K562 (cell line): ENCODE measurements around the gene DBNDD1. TPM values are rescaled to one million over a fixed set of nuclear protein-coding genes. Genes with fewer than 3 reads are reported as not detected.

Experiments
- ATAC-seq: fragments of 200-7000 bp; cut with Tn5 transposase; 3 replicates; pipeline ENCODE4 v1.9.1; 2020; ENCODE audit warnings: moderate library complexity
- BruUV-seq: library from RNA; stranded (reverse); fragments of 400-500 nt; replicated peaks from 2 replicates; lab custom pipeline; 2021; lab: Mats Ljungman, UMichigan
- CTCF ChIA-PET: fragments of 300-600 bp; formaldehyde crosslinking; extraction: SDS; loops from one replicate; lab custom pipeline; 2021; ENCODE audit warnings: low intra/inter-chr PET ratio; lab: Yijun Ruan, JAX
- POLR2A ChIA-PET: fragments of 300-600, 350-650 bp; sonication (Branson Sonifier 250); formaldehyde crosslinking; extraction: SDS; loops from one replicate; lab custom pipeline; 2021; ENCODE audit warnings: antibody characterized with exemption, inconsistent platforms; lab: Yijun Ruan, JAX
- DNase-seq, 4 experiments: peaks; one replicate each; pipeline versions ENCODE4 v3.0.0 to v3.0.0-alpha.2; 2011 to 2018; ENCODE audit warnings: low spot score in 3 of 4, mixed read lengths in 3 of 4; ENCODE audit errors: extremely low read depth in 1 of 4
- FAIRE-seq: peaks from 2 replicates; lab custom pipeline; 2011; peaks lifted over from hg19 to GRCh38; lab: Jason Lieb, UNC
- H2AFZ ChIP-seq: 2 replicates; pipeline ENCODE4 v1.6.0; 2011; ENCODE audit warnings: low read depth, low read length, control low read depth, inconsistent platforms
- H3K27ac ChIP-seq: fragments of 200-600 bp; 3 replicates; pipeline ENCODE4 v1.8.0; 2011; ENCODE audit warnings: low read depth, mild to moderate bottlenecking, control low read depth, inconsistent platforms, low read length, moderate library complexity, mixed read lengths; ENCODE audit errors: extremely low read depth
- H3K27me3 ChIP-seq, 2 experiments: fragments of 300-600 bp in 1 of 2; 2 replicates in 1 of 2; 3 replicates in 1 of 2; pipeline versions ENCODE4 v1.6.0 to v1.8.0; 2011; ENCODE audit warnings: inconsistent platforms in 2 of 2, low read length in 2 of 2, mild to moderate bottlenecking in 1 of 2, mixed read lengths in 1 of 2, moderate library complexity in 1 of 2; ENCODE audit not compliant: control insufficient read depth in 2 of 2, insufficient read depth in 2 of 2
- H3K36me3 ChIP-seq: fragments of 300-600 bp; 3 replicates; pipeline ENCODE4 v1.8.0; 2011; ENCODE audit warnings: mild to moderate bottlenecking, low read length, inconsistent platforms; ENCODE audit not compliant: control insufficient read depth, insufficient read depth
- H3K4me1 ChIP-seq, 2 experiments: fragments of 200-600 bp in 1 of 2; replicated peaks in 1 of 2; 2 replicates in 1 of 2; 3 replicates in 1 of 2; pipeline versions ENCODE4 v1.5.1 to v1.8.0; 2011; ENCODE audit warnings: inconsistent platforms in 2 of 2, low read length in 2 of 2, mild to moderate bottlenecking in 1 of 2, mixed read lengths in 1 of 2, moderate library complexity in 1 of 2; ENCODE audit not compliant: control insufficient read depth in 2 of 2, insufficient read depth in 2 of 2
- H3K4me2 ChIP-seq: 2 replicates; pipeline ENCODE4 v1.6.1; 2011; ENCODE audit warnings: low read length, control low read depth, inconsistent platforms, mixed read lengths; ENCODE audit not compliant: insufficient read depth
- H3K4me3 ChIP-seq: fragments of 200-600 bp; sonication (generic), shearing (Covaris generic); 2 replicates; pipeline ENCODE4 v1.5.1; 2016; ENCODE audit warnings: control low read depth, inconsistent platforms
- H3K79me2 ChIP-seq: fragments of 200-600 bp; 3 replicates; pipeline ENCODE4 v1.8.0; 2011; ENCODE audit warnings: low read length, inconsistent platforms; ENCODE audit not compliant: control insufficient read depth, insufficient read depth
- H3K9ac ChIP-seq, 2 experiments: 2 replicates each; pipeline versions ENCODE4 v1.6.0 to v1.6.1; 2011; ENCODE audit warnings: low read depth in 2 of 2, low read length in 2 of 2, control low read depth in 1 of 2, inconsistent platforms in 1 of 2, mild to moderate bottlenecking in 1 of 2, mixed read lengths in 1 of 2; ENCODE audit not compliant: insufficient read depth in 1 of 2
- H3K9me1 ChIP-seq: one replicate; pipeline ENCODE4 v1.6.0; 2011; ENCODE audit warnings: inconsistent platforms, mild to moderate bottlenecking, low read length, moderate library complexity; ENCODE audit not compliant: control insufficient read depth, insufficient read depth
- H3K9me3 ChIP-seq: replicated peaks from 2 replicates; pipeline ENCODE4 v1.5.1; 2011; ENCODE audit warnings: low read depth, low read length, inconsistent platforms; ENCODE audit not compliant: control insufficient read depth, insufficient read depth
- H4K20me1 ChIP-seq: replicated peaks from 2 replicates; pipeline ENCODE4 v1.6.1; 2011; ENCODE audit warnings: low read length, inconsistent platforms, mixed read lengths; ENCODE audit not compliant: control insufficient read depth, insufficient read depth
- BCL6 ChIP-seq: fragments of 250-450 bp; sonication (Bioruptor Pico); IDR thresholded peaks from 2 replicates; pipeline ENCODE4 v1.4.0; 2020
- NFIX ChIP-seq: fragments of 250-450 bp; sonication (Bioruptor Pico); IDR thresholded peaks from 2 replicates; pipeline ENCODE4 v1.4.0; 2020; ENCODE audit warnings: low read depth, mild to moderate bottlenecking, moderate library complexity
- NONO ChIP-seq, 2 experiments: fragments of 200-400 bp in 1 of 2; fragments of 450-650 bp in 1 of 2; formaldehyde crosslinking in 1 of 2; IDR thresholded peaks; 2 replicates each; pipeline ENCODE4 v1.6.1; 2017; ENCODE audit warnings: low read depth in 2 of 2, mild to moderate bottlenecking in 2 of 2, moderate library complexity in 2 of 2, low read length in 1 of 2
- SNRNP70 ChIP-seq: fragments of 200-400 bp; formaldehyde crosslinking; optimal IDR thresholded peaks from 2 replicates; pipeline ENCODE3; 2017; ENCODE audit warnings: low read depth, low read length
- TAF15 ChIP-seq: fragments of 200-400 bp; formaldehyde crosslinking; IDR thresholded peaks from 2 replicates; pipeline ENCODE4 v1.6.1; 2017; ENCODE audit warnings: mild to moderate bottlenecking, low read depth, low read length, moderate library complexity
- TBL1XR1 ChIP-seq, 2 experiments: IDR thresholded peaks; 2 replicates each; pipeline ENCODE4 v1.6.1; 2012; ENCODE audit warnings: improper control_type of control experiment in 2 of 2, low read length in 2 of 2, mild to moderate bottlenecking in 1 of 2
- YY1 ChIP-seq, 3 experiments: IDR thresholded peaks; 2 replicates each; pipeline ENCODE4 v1.6.1; 2011; ENCODE audit warnings: low read length in 2 of 3, mild to moderate bottlenecking in 2 of 3, moderate library complexity in 2 of 3, borderline replicate concordance in 1 of 3, control low read depth in 1 of 3, low read depth in 1 of 3; ENCODE audit not compliant: insufficient read depth in 3 of 3, insufficient replicate concordance in 2 of 3, control insufficient read depth in 1 of 3, insufficient read length in 1 of 3; ENCODE audit errors: extremely low read depth in 1 of 3
- WGBS: fragments of 100-300 bp; shearing (Covaris generic); methylation state at CpG from one replicate; pipeline ENCODE4 v1.1.6; 2016; ENCODE audit warnings: low coverage, mixed read lengths; ENCODE audit not compliant: insufficient coverage; ENCODE audit errors: missing lambda C conversion rate; 5-methylcytosine and 5-hydroxymethylcytosine counted together
- in situ Hi-C: fragments of 300-500 bp; cut with MboI; formaldehyde crosslinking; loops from 4 replicates; pipeline ENCODE4 v1.15.0; 2018; ENCODE audit warnings: inconsistent platforms, mixed read lengths
- intact Hi-C: fragments of 100-400 bp; cut with micrococcal nuclease; formaldehyde crosslinking; loops from 2 replicates; pipeline ENCODE4 v1.14.2; 2022
- polyA plus RNA-seq, 8 experiments: library from polyadenylated mRNA; depleted of rRNA in 4 of 8; stranded (reverse) in 5 of 8; unstranded in 3 of 8; fragments of >200 nt; fragmentation: Nextera tagmentation in 2 of 8; fragmentation: Illumina TruSeq in 1 of 8; extraction: Ambion mirVana in 2 of 8; extraction: Trizol in 1 of 8; gene quantifications; 2 replicates each; pipeline versions ENCODE4 v1.2.1 to v1.2.3, GENCODE V29; 2011 to 2014; ENCODE audit warnings: inconsistent platforms in 1 of 8, missing spikeins in 1 of 8
- total RNA-seq, 7 experiments: library from RNA; depleted of rRNA in 6 of 7; stranded (reverse); fragments of >200 nt in 6 of 7; fragmentation: Illumina TruSeq in 2 of 7; extraction: Trizol in 2 of 7; gene quantifications; 2 replicates each; pipeline versions ENCODE4 v1.2.1 to v1.2.3, GENCODE V29; 2011 to 2021; ENCODE audit warnings: low replicate concordance in 1 of 7
- TF ChIP-seq, protein P1 (sequence below): sonication (generic); formaldehyde crosslinking; IDR thresholded peaks from 2 replicates; pipeline ENCODE4 v1.8.1; 2023; ENCODE audit warnings: mild to moderate bottlenecking, missing genetic modification reagents
- TF ChIP-seq, protein P2 (sequence below): fragments of 200-400 bp; formaldehyde crosslinking; IDR thresholded peaks from 2 replicates; pipeline ENCODE4 v1.6.1; 2017; ENCODE audit warnings: mild to moderate bottlenecking, low read depth, low read length, moderate library complexity
- TF ChIP-seq, protein P3 (sequence below): sonication (generic); IDR thresholded peaks from 2 replicates; pipeline ENCODE4 v1.6.1; 2016
- TF ChIP-seq, protein P4 (sequence below), 2 experiments: fragments of 150-350 bp in 1 of 2; IDR thresholded peaks; 2 replicates each; pipeline ENCODE4 v1.6.1; 2012 to 2016; ENCODE audit warnings: low read depth in 2 of 2, low read length in 2 of 2, mild to moderate bottlenecking in 1 of 2, moderate library complexity in 1 of 2

DBNDD1 gene
- total and polyA plus RNA-seq, 9 of the 15 experiments (the other 6 are each of a cell fraction or from before 2014, with no cell fraction given) = 0.55 to 13.0 (median 5.8) TPM

DNA sequence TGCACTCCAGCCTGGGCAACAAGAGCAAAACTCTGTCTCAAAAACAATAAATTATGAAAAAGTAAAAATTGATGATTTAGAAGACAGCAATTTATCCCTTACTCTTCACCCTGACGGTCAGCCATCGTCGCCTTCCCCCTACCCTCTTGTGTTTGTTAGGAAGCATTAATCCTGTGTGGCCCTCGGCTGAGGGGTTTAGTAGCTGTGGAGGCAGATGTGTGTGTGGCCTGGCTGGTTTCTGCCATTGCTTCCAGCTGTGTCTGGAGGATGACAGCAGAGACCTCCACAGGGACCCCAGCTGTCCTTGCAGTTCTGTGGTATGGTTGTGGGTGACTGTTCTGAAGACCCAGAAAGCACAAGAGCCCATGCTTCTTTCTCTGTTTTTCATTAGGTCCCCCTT, 25.9 kb downstream of the DBNDD1 start (continued):
- TF ChIP-seq, protein P1, sequence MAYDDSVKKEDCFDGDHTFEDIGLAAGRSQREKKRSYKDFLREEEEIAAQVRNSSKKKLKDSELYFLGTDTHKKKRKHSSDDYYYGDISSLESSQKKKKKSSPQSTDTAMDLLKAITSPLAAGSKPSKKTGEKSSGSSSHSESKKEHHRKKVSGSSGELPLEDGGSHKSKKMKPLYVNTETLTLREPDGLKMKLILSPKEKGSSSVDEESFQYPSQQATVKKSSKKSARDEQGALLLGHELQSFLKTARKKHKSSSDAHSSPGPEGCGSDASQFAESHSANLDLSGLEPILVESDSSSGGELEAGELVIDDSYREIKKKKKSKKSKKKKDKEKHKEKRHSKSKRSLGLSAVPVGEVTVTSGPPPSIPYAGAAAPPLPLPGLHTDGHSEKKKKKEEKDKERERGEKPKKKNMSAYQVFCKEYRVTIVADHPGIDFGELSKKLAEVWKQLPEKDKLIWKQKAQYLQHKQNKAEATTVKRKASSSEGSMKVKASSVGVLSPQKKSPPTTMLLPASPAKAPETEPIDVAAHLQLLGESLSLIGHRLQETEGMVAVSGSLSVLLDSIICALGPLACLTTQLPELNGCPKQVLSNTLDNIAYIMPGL (CRISPR knock-in tag) = no peak
- TF ChIP-seq, protein P2, sequence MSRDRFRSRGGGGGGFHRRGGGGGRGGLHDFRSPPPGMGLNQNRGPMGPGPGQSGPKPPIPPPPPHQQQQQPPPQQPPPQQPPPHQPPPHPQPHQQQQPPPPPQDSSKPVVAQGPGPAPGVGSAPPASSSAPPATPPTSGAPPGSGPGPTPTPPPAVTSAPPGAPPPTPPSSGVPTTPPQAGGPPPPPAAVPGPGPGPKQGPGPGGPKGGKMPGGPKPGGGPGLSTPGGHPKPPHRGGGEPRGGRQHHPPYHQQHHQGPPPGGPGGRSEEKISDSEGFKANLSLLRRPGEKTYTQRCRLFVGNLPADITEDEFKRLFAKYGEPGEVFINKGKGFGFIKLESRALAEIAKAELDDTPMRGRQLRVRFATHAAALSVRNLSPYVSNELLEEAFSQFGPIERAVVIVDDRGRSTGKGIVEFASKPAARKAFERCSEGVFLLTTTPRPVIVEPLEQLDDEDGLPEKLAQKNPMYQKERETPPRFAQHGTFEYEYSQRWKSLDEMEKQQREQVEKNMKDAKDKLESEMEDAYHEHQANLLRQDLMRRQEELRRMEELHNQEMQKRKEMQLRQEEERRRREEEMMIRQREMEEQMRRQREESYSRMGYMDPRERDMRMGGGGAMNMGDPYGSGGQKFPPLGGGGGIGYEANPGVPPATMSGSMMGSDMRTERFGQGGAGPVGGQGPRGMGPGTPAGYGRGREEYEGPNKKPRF = no peak
- TF ChIP-seq, protein P3, sequence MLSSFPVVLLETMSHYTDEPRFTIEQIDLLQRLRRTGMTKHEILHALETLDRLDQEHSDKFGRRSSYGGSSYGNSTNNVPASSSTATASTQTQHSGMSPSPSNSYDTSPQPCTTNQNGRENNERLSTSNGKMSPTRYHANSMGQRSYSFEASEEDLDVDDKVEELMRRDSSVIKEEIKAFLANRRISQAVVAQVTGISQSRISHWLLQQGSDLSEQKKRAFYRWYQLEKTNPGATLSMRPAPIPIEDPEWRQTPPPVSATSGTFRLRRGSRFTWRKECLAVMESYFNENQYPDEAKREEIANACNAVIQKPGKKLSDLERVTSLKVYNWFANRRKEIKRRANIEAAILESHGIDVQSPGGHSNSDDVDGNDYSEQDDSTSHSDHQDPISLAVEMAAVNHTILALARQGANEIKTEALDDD = no peak
- TF ChIP-seq TAF15 (no peak), SNRNP70 (no peak)

DNA sequence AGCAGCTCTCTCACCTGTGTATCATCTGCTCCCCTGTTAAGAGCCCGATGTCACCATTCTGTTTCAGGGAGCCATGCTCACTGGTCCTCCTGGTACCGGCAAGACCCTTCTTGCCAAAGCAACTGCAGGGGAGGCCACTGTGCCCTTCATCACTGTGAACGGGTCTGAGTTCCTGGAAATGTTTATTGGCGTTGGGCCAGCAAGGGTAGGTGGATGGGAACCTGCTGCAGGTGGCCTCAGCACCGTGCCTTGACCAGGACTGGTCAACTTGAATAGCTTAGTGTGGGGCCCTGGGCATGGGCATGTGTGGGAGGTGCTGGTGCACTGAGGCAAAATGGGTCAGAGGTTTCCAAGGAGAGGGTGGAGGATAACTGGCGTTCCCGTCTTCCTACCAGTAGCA, 28.5 kb downstream of the DBNDD1 start:
- ChIA-PET POLR2A (interaction anchor here (0.6 to 1.3 kb wide), 4 partner anchors 9 to 1210 kb away, joined by 3 to 4 read pairs (median 3); no protein-coding TSS in a partner anchor), CTCF (no interaction called here)
- H3K9me3 ChIP-seq = peaks cover 34% of the 10 kb centered on the region
- BruUV-seq = no TSS peak
- H4K20me1 ChIP-seq = peaks cover 4% of the 10 kb centered on the region
- H3K27me3 ChIP-seq = no peaks in the 10 kb centered on the region
- intact Hi-C loops (no loop called here), in situ Hi-C loops (no loop called here)
- no peaks in the 10 kb centered on the region for H3K79me2 ChIP-seq
- peaks cover 2 to 12% of the 10 kb centered on the region in 2 experiments; a peak in 4 of 5 replicates for H3K4me1 ChIP-seq
- no peak overlapping the region for H3K4me3 ChIP-seq
- ATAC-seq (no peak), DNase-seq (no peak), FAIRE-seq (no peak)
- 94% methylated on average over 7 of the region's 7 CpGs for WGBS
- no peak overlapping the region for H3K4me2 ChIP-seq
- no peaks in the 10 kb centered on the region for H3K9me1 ChIP-seq
- H3K27ac ChIP-seq = no peak overlapping the region
- H2AFZ ChIP-seq = no peak overlapping the region
- H3K9ac ChIP-seq = no peak overlapping the region
- H3K36me3 ChIP-seq = peaks cover 75% of the 10 kb centered on the region
- TF ChIP-seq YY1 (IDR thresholded peaks at IDR 0.05; ENCODE audit: borderline replicate concordance in 1 of 3, control insufficient read depth in 1 of 3, extremely low read depth in 1 of 3, insufficient read depth in 3 of 3, insufficient read length in 1 of 3, insufficient replicate concordance in 2 of 3, low read depth in 1 of 3, low read length in 2 of 3) (no peak), BCL6 (CRISPR knock-in tag) (no peak), NONO (IDR thresholded peaks at IDR 0.05; ENCODE audit: low read depth in 2 of 2, low read length in 1 of 2) (no peak), TBL1XR1 (IDR thresholded peaks at IDR 0.05; ENCODE audit: low read length in 2 of 2) (no peak), NFIX (CRISPR knock-in tag) (peak; percentile 35; the same call in 1 of the 2 replicates)
- TF ChIP-seq, protein P4, sequence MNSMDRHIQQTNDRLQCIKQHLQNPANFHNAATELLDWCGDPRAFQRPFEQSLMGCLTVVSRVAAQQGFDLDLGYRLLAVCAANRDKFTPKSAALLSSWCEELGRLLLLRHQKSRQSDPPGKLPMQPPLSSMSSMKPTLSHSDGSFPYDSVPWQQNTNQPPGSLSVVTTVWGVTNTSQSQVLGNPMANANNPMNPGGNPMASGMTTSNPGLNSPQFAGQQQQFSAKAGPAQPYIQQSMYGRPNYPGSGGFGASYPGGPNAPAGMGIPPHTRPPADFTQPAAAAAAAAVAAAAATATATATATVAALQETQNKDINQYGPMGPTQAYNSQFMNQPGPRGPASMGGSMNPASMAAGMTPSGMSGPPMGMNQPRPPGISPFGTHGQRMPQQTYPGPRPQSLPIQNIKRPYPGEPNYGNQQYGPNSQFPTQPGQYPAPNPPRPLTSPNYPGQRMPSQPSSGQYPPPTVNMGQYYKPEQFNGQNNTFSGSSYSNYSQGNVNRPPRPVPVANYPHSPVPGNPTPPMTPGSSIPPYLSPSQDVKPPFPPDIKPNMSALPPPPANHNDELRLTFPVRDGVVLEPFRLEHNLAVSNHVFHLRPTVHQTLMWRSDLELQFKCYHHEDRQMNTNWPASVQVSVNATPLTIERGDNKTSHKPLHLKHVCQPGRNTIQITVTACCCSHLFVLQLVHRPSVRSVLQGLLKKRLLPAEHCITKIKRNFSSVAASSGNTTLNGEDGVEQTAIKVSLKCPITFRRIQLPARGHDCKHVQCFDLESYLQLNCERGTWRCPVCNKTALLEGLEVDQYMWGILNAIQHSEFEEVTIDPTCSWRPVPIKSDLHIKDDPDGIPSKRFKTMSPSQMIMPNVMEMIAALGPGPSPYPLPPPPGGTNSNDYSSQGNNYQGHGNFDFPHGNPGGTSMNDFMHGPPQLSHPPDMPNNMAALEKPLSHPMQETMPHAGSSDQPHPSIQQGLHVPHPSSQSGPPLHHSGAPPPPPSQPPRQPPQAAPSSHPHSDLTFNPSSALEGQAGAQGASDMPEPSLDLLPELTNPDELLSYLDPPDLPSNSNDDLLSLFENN (IDR thresholded peaks at IDR 0.05; ENCODE audit: low read depth in 2 of 2, low read length in 2 of 2) = no peak
